GM18861 (cell line): ENCODE data around the gene TEX13C.
"Not testable (repeated sequence)": the region's sequence is repeated elsewhere in the genome, so short reads cannot be mapped to it uniquely, and the experiment has no call there.

Experiments used
- ATAC-seq: cut with Tn5 transposase; IDR thresholded peaks from one replicate; pipeline ENCODE4 v1.9.1; 2021; ENCODE audit not compliant: unreplicated experiment

The TEX13C gene

DNA sequence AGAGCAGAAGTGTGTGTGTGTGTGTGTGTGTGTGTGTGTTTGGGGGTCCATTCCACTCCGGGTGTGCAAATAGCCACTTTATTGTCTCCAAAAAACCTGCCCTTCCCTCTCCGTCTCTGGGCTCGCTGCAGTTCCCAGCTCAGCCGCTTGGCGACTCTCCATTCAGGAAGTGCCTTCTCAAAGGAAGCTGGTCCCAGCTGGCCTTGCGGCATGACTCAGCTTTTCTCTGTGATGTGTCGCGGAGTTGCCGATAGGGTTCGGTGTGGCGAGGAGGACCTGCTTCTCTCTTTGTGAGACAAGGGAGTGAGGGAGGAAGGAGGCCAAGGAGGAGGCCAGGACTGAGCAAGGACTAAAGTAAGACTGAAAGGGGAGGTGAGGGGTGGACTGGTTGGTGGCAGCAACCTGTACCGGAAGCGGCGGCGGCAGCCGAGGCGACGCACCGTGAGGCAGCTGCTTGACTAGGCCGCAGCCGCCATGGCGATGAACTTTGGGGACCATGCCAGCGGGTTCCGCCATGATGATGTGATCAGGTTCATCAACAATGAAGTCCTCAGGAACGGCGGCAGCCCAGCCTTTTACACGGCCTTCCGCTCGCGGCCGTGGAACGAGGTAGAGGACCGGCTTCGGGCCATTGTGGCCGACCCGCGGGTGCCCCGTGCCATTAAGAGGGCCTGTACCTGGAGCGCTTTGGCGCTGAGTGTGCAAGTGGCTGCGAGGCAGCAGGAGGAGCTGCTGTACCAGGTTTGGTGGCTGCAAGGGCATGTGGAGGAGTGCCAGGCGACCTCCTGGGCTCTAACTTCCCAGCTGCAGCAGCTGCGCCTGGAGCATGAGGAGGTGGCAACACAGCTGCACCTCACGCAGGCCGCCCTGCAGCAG lies at the start of gene TEX13C:
TSS of gene TEX13C (plus strand) at position 226 of the 876 bp plus-strand sequence. CDS start at position 475, 249 bp downstream.
- no peak for ATAC-seq

GRCh38 chrX:125287282-125287681 lies 32.4 kb upstream of the TEX13C start:
- ATAC-seq: no peak

DNA sequence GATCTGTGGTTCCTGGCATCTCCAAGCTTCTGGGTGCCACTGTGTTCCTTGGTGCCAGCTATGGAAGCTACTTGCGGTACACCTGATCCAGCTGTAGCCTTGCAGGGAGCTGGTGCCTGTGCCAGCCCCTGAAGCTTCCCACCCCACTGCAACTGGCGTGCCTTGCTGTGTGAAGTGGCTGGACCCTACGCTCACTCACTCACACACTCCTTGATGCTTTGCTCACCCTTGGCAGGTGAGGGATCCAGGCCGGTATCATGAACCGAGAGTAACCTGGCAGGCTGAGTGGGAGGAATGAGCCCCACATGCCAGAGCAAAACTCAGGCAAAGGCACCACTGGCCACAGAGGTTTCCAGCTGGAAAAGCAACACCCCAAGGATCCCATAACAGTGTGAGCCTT lies 31.3 kb upstream of the TEX13C start:
- ATAC-seq: no peak

- ATAC-seq: no peak
These were observed 30.5 kb upstream of the TEX13C start for GRCh38 chrX:125289209-125289608.

DNA sequence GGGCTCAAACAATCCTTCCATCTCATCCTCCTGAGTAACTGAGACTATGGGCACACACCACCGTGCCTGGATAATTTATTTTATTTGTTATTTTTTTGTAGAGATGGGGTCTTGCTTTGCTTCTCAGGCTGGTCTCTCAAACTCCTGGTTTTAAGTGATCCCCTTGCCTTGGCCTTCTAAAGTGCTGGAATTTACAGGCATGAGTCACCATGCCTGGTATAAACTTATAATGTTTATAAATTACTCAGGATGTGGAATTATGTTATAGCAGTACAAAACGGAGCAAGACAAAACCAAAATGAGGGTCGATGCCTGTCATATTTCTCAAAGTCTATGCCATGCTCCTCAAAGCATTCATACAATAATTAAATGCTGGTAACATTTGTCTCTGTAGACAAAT lies 29.8 kb upstream of the TEX13C start:
- ATAC-seq: no peak

DNA sequence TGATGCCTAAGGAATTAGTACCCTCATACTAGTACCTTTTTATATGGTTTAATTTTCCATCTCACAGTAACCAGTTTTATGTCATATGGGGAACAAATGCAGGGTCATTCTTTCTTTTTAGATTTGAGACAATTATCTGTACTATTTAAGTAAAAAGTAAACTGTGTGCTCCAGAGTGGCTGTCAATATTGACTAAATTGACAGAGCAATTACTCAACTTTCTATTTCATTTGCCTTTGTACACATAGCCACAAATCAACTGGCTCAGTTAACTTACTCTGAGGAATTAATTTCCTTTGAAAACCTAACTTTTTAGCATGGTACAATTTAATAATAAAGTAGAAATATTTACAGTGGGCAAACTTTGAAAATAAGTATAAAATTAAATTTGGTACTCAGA lies 28.5 kb upstream of the TEX13C start:
- no peak for ATAC-seq

GRCh38 chrX:125293850-125294780 lies 25.6 kb upstream of the TEX13C start:
- ATAC-seq: peak; percentile 61

DNA sequence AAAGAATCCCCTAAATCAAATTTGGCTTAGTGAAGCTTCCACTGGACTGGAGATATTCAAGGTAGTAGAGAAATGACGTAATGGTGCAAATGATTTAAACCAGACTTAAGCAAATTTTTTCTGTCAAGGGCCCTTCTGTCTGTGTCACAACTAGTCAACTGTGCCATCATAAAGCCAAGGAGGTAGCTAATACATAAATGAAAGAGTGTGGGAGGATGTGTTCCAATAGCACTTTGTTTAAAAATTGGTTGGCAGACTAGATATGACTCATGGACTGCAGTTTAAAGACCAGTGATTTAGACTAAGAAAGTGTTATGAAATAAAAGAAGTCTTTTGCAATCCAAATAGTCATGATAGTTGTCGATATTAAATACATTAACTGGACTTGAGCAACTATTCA lies 24.3 kb upstream of the TEX13C start:
- peak; percentile 69 for ATAC-seq

- ATAC-seq: no peak
These were observed 20.8 kb upstream of the TEX13C start for GRCh38 chrX:125298871-125299270.

- no peak for ATAC-seq
These were observed 13.3 kb upstream of the TEX13C start for GRCh38 chrX:125306335-125306866.

DNA sequence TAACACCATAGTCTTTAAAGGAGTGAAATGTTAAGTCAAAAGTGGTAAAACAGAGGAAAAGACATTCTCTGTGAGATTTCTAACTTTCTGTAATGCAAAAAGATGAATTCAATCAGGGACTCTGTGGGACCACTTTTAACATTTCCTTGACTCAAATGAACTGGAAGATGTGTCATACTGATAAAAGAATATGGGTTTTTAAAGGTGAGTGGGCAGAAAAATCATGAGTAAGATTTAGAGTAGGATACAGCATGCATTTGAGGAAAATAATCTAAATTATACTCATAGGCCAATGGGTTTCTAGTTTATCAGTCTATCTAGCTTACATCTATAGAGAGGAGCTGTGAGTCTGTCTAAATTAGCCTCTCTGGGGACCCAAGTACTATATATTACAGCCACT lies 11.0 kb upstream of the TEX13C start:
- no peak for ATAC-seq

DNA sequence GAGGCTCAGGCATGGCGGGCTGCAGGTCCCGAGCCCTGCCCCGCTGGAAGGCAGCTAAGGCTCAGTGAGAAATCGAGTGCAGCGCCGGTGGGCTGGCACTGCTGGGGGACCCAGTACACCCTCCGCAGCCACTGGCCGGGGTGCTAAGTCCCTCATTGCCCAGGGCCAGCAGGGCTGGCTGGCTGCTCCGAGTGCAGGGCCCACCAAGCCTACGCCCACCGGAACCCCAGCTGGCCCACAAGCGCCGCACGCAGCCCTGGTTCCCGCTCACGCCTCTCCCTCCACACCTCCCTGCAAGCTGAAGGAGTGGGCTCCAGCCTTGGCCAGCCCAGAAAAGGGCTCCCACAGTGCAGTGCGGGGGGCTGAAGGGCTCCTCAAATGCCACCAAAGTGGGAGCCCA lies 505 bp upstream of the TEX13C start:
- not testable (repeated sequence) for ATAC-seq

DNA sequence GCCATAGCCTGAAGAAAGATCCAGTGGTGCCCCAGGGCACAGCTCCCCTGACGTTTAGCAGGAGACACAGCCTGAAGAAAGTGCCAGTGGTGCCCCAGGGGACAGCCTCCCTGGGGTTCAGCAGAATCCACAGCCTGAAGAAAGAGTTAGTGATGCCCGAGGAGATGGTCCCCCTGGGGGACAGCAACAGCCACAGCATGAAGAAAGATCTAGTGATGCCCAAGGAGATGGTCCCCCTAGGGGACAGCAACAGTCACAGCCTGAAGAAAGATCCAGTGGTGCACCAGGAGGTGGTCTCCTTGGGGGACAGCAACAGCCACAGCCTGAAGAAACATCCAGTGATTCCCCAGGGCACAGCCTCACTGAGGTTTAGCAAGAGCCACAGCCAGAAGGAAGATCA lies 2.8 kb downstream of the TEX13C start:
- ATAC-seq: no peak

DNA sequence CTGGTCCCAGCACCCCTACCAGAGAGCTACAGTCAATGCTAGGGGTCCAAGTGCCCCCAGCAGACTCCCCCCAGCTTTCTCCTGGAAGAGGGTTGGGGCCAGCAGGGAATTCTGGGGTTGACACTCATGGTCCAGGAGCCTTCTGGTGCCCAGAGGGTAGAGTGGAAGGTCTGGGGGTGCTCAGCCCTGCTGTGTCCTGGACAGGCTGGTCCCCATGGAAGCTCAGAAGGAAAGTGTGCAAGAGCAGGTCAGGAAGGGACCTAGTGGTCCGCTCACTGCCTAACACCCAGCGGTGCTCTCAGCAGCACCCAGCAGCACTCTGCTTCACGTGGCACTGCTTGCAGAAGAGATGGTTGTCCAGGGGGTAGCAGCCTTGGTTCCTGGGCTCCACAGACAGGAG lies 6.9 kb downstream of the TEX13C start:
- no peak for ATAC-seq

DNA sequence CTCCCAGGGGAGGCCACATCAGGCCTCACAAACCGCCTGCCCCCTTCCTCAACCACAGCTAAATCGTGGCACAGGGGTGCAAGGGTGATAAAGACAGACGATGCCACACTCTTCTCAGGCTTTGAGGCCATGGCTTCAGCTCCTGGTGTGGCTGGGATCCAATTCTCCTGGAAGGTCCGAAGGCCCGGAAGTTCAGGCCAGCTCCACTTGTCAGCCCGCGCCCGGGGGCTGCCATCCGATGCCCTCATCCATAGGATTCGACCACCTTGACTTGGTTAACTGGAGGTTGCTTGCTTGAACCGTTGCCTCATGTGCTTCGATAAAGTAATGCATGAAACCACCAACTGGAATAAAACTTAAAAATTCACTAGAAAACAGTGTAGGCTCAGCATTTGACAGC lies 8.2 kb downstream of the TEX13C start:
- no peak for ATAC-seq

DNA sequence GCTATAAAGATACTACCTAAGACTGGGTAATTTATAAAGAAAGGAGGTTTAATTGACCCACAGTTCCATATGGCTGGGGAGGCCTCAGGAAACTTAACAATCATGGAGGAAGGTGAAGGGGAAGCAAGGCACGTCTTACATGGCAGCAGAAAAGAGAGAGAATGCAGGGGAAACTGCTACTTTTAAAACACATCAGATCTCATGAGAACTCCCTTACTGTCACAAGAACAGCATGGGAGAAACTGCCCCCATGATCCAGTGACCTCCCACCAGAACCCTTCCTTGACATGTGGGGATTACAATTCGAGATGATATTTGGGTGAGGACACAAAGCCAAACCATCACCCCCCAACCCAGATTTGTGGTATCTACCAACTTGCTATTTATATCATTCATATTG lies 13.9 kb downstream of the TEX13C start:
- ATAC-seq: no peak

DNA sequence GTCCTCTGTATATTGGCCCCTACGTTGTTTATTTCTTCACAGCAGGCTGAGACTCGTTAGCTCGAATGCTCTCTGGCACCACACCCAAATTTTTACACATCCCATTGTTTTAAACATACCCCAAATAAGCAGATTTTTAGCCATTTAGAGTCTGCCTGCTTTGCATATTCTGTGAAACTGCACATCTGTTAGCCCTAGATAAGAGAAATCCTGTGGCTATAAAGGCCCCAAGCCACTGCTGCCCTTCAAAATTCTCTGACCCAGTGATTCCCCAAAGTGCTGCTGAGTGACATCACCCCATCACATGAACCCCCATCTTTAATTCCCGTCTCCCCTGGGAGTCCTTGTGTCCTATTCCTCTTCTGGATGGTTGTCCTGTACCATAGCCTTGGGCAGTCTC lies 20.8 kb downstream of the TEX13C start:
- ATAC-seq: no peak

- ATAC-seq: no peak
These were observed 54.5 kb downstream of the TEX13C start for GRCh38 chrX:125374169-125374568.
